ENCODE data around the gene PP2D1.

Gene PP2D1

GRCh38 chr3:19961960-19962359, 50.1 kb downstream of the PP2D1 start:
- DNase-seq = no peak

DNA sequence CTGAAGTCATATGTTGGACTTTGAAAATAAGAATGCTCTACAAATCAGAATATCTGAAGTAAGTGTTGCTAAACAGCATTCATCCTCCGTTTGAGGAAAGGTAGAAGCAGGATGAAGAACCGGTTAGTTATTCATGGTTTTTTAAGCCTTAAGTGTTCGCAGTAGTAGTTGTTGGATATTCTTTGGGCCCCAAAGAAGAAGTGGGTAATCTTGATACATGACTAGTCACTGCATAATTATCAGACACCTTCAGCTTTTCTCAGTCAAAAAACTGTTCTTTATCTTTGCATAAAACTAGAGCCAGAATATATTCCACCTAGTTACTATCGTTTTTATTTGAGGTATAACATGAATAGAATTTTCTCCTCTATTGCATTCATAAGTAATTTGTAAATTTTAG, 51.4 kb downstream of the PP2D1 start:
- no peak for DNase-seq

GRCh38 chr3:19959505-19959904, 52.6 kb downstream of the PP2D1 start:
- no peak for DNase-seq

- peak; percentile 65 for DNase-seq
Measured at GRCh38 chr3:19957354-19957753, 54.7 kb downstream of the PP2D1 start.

DNA sequence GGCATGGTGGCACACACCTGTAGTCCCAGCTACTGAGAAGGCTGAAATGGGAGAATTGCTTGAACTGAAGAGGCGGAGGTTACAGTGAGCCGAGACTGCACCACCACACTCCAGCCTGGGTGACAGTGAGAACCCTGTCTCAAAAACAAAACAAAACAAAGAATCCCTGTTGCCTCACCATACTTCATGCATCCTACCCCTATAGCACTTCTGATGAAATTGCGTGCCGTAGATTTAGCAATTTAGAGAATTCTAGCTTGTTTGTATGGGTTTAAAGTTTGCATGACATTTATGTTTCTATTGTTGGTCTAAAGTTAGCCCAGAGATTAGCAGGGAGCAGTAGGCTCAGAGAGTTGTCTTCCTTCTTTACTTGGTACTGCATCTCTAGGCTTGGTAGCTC, 57.4 kb downstream of the PP2D1 start:
- no peak for DNase-seq

DNA sequence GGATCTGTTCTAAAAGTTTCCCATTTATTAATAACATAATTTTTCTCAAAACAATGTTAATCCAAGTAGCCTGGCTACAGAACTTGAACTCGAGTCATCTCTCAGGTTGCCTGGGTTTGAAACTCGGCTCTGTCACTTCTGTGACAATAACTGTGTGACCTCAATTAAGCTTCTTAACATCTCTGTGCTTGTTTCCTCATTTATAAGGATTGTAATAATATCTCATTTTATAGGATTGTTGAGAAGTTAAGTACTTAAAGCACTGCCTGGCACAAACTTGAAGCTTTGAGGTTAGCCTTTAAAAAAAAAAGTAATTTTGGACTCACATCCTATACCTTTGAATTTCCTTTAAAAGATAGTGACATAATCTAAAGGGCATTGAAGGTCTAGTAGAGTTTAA, 61.7 kb downstream of the PP2D1 start:
- no peak for DNase-seq

GRCh38 chr3:19948226-19948591, 63.9 kb downstream of the PP2D1 start:
- DNase-seq = no peak

- DNase-seq = peak; percentile 80
Measured at GRCh38 chr3:19947549-19948225, 64.4 kb downstream of the PP2D1 start.

DNA sequence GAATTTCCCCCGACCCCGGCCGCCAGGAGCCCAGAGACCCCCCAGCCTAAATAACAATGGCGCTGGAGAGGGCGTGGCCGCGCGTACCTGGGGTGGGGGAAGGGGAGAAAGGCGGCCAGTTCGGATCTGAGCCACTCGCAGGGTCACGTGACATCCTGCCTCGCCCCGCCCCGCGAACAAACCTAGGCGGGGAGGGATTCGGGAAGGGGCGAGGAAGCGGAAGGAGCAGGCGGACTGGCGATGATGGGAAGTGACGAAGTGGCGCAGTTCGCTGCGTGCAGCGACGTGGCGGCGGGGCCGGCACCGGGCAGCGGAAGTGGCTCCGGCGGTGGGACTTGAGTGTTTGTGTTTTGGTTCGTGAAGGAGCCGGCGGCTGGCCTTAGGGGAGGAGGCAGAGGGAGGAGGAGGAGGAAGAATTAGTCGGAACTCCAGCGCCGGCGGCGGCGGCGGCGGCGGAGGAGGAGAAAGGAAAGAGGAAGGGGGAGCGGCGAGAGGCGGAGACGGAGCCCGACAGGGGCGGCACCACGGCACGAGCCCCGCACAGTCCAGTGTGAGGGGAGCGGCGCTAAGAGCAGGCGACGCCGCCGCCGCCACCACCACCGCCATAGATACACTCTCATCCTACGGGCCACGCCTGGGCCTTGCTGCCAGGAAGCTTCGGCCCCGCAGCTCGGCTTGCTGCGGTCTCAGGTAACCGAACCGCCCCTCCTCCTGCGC, 65.1 kb downstream of the PP2D1 start, which contains the start of gene RAB5A:
Gene RAB5A (plus strand): TSS at position 266 of the 717 bp plus-strand sequence. CDS start 3,802 bp downstream, outside the sequence.
- peak; percentile 99 for DNase-seq

- no peak for DNase-seq
Measured at GRCh38 chr3:19945969-19946831, 65.9 kb downstream of the PP2D1 start.

- DNase-seq = no peak
Measured at GRCh38 chr3:19945534-19945933, 66.5 kb downstream of the PP2D1 start.

GRCh38 chr3:19940643-19941042, 71.4 kb downstream of the PP2D1 start:
- DNase-seq = no peak

DNA sequence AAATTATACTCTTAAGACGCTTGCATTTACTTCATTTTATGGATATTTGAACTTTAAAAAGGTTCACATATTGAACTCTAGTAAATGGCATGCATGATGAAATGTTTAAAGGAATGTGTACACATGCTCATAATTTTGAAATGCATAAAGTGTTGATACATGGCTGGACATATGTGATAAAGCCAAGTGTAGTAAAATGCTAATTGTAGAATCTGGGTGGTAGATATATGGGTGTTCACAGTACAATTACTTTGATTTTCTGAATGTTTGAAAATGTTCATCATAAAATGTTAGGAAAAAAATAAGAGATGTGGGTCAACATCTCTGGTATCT, 73.8 kb downstream of the PP2D1 start:
- DNase-seq = no peak

- DNase-seq = peak; percentile 59
Measured at GRCh38 chr3:19937459-19938294, 74.4 kb downstream of the PP2D1 start.
